OCI-M2 (cell line): ENCODE results near the gene OTP.

ENCODE experiments used
- DNase-seq: peaks from one replicate; lab custom pipeline; 2025; ENCODE audit not compliant: unreplicated experiment; lab: John Stamatoyannopoulos, UW

OTP gene

GRCh38 chr5:77637998-77638762 lies at the start of gene OTP:
OTP (minus strand) TSS chr5:77638713; CDS start chr5:77638549, 164 bp downstream.
- no peak for DNase-seq

GRCh38 chr5:77683171-77683732 lies 44.7 kb upstream of the OTP start:
- DNase-seq = no peak

GRCh38 chr5:77670526-77670925 lies 32.0 kb upstream of the OTP start:
- DNase-seq = no peak

GRCh38 chr5:77669677-77670076 lies 31.2 kb upstream of the OTP start:
- DNase-seq = no peak

- no peak for DNase-seq
Observed at GRCh38 chr5:77663090-77663863, 24.8 kb upstream of the OTP start.

- DNase-seq = no peak
Observed at GRCh38 chr5:77662635-77663034, 24.1 kb upstream of the OTP start.

GRCh38 chr5:77658662-77659061 lies 20.1 kb upstream of the OTP start:
- DNase-seq = no peak

- DNase-seq = no peak
Observed at GRCh38 chr5:77651343-77651742, 12.8 kb upstream of the OTP start.

GRCh38 chr5:77650686-77651085 lies 12.2 kb upstream of the OTP start:
- DNase-seq = no peak

- no peak for DNase-seq
Observed at GRCh38 chr5:77649776-77650175, 11.3 kb upstream of the OTP start.

- no peak for DNase-seq
Observed at GRCh38 chr5:77645995-77646639, 7.6 kb upstream of the OTP start.

- DNase-seq = no peak
Observed at GRCh38 chr5:77645158-77645994, 6.9 kb upstream of the OTP start.

- DNase-seq = no peak
Observed at GRCh38 chr5:77644371-77645157, 6.1 kb upstream of the OTP start.

- no peak for DNase-seq
Observed at GRCh38 chr5:77643654-77644370, 5.3 kb upstream of the OTP start.

- DNase-seq = no peak
Observed at GRCh38 chr5:77642738-77643653, 4.5 kb upstream of the OTP start.

- no peak for DNase-seq
Observed at GRCh38 chr5:77641963-77642737, 3.6 kb upstream of the OTP start.

GRCh38 chr5:77641397-77641943 lies 3.0 kb upstream of the OTP start:
- DNase-seq = no peak
